Middle frontal gyrus (tissue), 1 donor: ENCODE measurements around the gene SLC38A2.

Experiments
- DNase-seq: peaks from one replicate; pipeline ENCODE4 v3.0.0-alpha.2; 2015; ENCODE audit warnings: low spot score; ENCODE audit errors: extremely low spot score

The SLC38A2 gene

GRCh38 chr12:46395388-46395787 lies 22.8 kb upstream of the SLC38A2 start:
- DNase-seq, result no peak

- DNase-seq, result no peak
These were observed 19.1 kb upstream of the SLC38A2 start for GRCh38 chr12:46391630-46392029.

- DNase-seq, result no peak
These were observed 18.3 kb upstream of the SLC38A2 start for GRCh38 chr12:46390881-46391280.

GRCh38 chr12:46390304-46390703 lies 17.7 kb upstream of the SLC38A2 start:
- DNase-seq, result no peak

GRCh38 chr12:46389031-46389616 lies 16.6 kb upstream of the SLC38A2 start:
- DNase-seq, result no peak

GRCh38 chr12:46388427-46389021 lies 16.0 kb upstream of the SLC38A2 start:
- no peak for DNase-seq

- no peak for DNase-seq
These were observed 15.1 kb upstream of the SLC38A2 start for GRCh38 chr12:46387670-46388069.

GRCh38 chr12:46386877-46387629 lies 14.5 kb upstream of the SLC38A2 start:
- DNase-seq, result no peak

- no peak for DNase-seq
These were observed 13.8 kb upstream of the SLC38A2 start for GRCh38 chr12:46386360-46386867.

- DNase-seq, result no peak
These were observed 12.9 kb upstream of the SLC38A2 start for GRCh38 chr12:46385438-46385837.

- no peak for DNase-seq
These were observed 12.1 kb upstream of the SLC38A2 start for GRCh38 chr12:46384451-46385309.

- DNase-seq, result peak; percentile 57
These were observed 11.3 kb upstream of the SLC38A2 start for GRCh38 chr12:46383654-46384450.

- peak; percentile 93 for DNase-seq
These were observed 10.5 kb upstream of the SLC38A2 start for GRCh38 chr12:46382964-46383653.

GRCh38 chr12:46382408-46382963 lies 9.9 kb upstream of the SLC38A2 start:
- no peak for DNase-seq

GRCh38 chr12:46380881-46381280 lies 8.3 kb upstream of the SLC38A2 start:
- DNase-seq, result no peak

GRCh38 chr12:46380022-46380796 lies 7.6 kb upstream of the SLC38A2 start:
- no peak for DNase-seq

GRCh38 chr12:46379352-46379751 lies 6.8 kb upstream of the SLC38A2 start:
- no peak for DNase-seq

- DNase-seq, result no peak
These were observed 6.0 kb upstream of the SLC38A2 start for GRCh38 chr12:46378530-46378929.

GRCh38 chr12:46377678-46378077 lies 5.1 kb upstream of the SLC38A2 start:
- DNase-seq, result no peak
